Hepatocyte (in vitro differentiated cells): ENCODE data around the gene ISL2. TPM values are rescaled to one million over a fixed set of nuclear protein-coding genes. Genes with fewer than 3 reads are reported as not detected.

ENCODE experiments used
- DNase-seq: peaks from one replicate; pipeline ENCODE4 v3.0.0-alpha.2; 2016; ENCODE audit warnings: low spot score
- H2AFZ ChIP-seq: fragments of 200-600 bp; sonication (generic); 2 replicates; pipeline ENCODE4 v1.6.0; 2016; ENCODE audit warnings: antibody characterized with exemption, mild to moderate bottlenecking
- H3K27ac ChIP-seq: fragments of 200-600 bp; sonication (generic); 2 replicates; pipeline ENCODE4 v1.5.1; 2016; ENCODE audit warnings: mild to moderate bottlenecking
- H3K27me3 ChIP-seq: fragments of 200-600 bp; sonication (generic); 2 replicates; pipeline ENCODE4 v1.6.1; 2016
- H3K36me3 ChIP-seq: fragments of 200-600 bp; sonication (generic); replicated peaks from 2 replicates; pipeline ENCODE4 v1.5.1; 2016; ENCODE audit warnings: low read depth; ENCODE audit not compliant: insufficient read depth
- H3K4me1 ChIP-seq: fragments of 200-600 bp; sonication (generic); 2 replicates; pipeline ENCODE4 v1.5.1; 2016; ENCODE audit warnings: mild to moderate bottlenecking, moderate library complexity; ENCODE audit not compliant: insufficient read depth
- H3K4me2 ChIP-seq: fragments of 200-600 bp; sonication (generic); 2 replicates; pipeline ENCODE4 v1.6.0; 2016
- H3K4me3 ChIP-seq: fragments of 200-600 bp; sonication (generic); 2 replicates; pipeline ENCODE4 v1.5.1; 2016; ENCODE audit warnings: mild to moderate bottlenecking
- H3K79me2 ChIP-seq: fragments of 200-600 bp; sonication (generic); 2 replicates; pipeline ENCODE4 v1.6.0; 2017; ENCODE audit warnings: mild to moderate bottlenecking
- H3K9me2 ChIP-seq: fragments of 200-600 bp; sonication (generic); replicated peaks from 2 replicates; pipeline ENCODE4 v1.6.0; 2017; ENCODE audit warnings: mild to moderate bottlenecking; ENCODE audit not compliant: insufficient read depth
- H3K9me3 ChIP-seq: fragments of 200-600 bp; sonication (generic); 2 replicates; pipeline ENCODE4 v1.5.1; 2016; ENCODE audit warnings: low read depth, mild to moderate bottlenecking
- H4K20me1 ChIP-seq: fragments of 200-600 bp; sonication (generic); 2 replicates; pipeline ENCODE4 v1.6.0; 2016; ENCODE audit warnings: mild to moderate bottlenecking; ENCODE audit not compliant: insufficient read depth, poor library complexity, severe bottlenecking
- CTCF ChIP-seq: fragments of 200-600 bp; sonication (generic); IDR thresholded peaks from 2 replicates; pipeline ENCODE4 v1.5.1; 2016; ENCODE audit warnings: antibody characterized with exemption, mild to moderate bottlenecking; ENCODE audit not compliant: poor library complexity
- EZH2 ChIP-seq: fragments of 200-600 bp; sonication (generic); IDR thresholded peaks from 2 replicates; pipeline ENCODE4 v1.6.1; 2016; ENCODE audit warnings: antibody characterized with exemption, mild to moderate bottlenecking, borderline replicate concordance
- EZH2phosphoT487 ChIP-seq: fragments of 200-600 bp; sonication (generic); IDR thresholded peaks from one replicate; pipeline ENCODE4 v1.6.1; 2018; ENCODE audit warnings: antibody characterized with exemption, mild to moderate bottlenecking, low read depth, moderate library complexity; ENCODE audit not compliant: unreplicated experiment, severe bottlenecking
- WGBS: methylation state at CpG from one replicate; pipeline ENCODE4 v1.1.6; 2016; ENCODE audit warnings: low lambda C conversion rate; ENCODE audit errors: missing lambda C conversion rate; 5-methylcytosine and 5-hydroxymethylcytosine counted together
- polyA plus RNA-seq: library from polyadenylated mRNA; unstranded; fragments of >200 nt; fragmentation: Nextera tagmentation; extraction: Ambion mirVana; gene quantifications from 2 replicates; pipeline ENCODE4 v1.2.1, GENCODE V29; 2016
- total RNA-seq: library from RNA; depleted of rRNA; stranded (reverse); fragments of >200 nt; gene quantifications from 2 replicates; pipeline ENCODE4 v1.2.3, GENCODE V29; 2014

ISL2 gene
- total and polyA plus RNA-seq, 2 experiments from 2014 or later: 3.9 to 4.7 TPM

DNA sequence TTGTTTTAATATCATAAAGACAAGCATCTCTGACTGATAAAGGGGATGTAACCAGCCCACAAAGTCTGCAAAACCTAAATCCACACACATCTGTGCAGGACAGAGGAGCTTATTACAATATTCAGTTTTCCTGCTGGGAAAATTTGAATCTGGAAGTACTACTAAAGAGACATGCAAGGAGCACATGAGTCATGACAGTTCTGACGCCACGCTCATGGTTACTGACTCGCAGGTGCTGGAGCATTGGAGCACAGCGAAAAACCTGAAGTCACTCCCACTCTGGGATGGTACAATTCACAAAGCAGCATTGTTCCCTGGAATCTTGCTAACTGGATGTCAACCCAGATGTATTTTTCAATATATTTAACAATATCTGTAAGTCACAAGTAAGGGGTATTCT, 7.6 kb upstream of the ISL2 start:
- no peaks in the 10 kb centered on the region for H3K36me3 ChIP-seq
- H3K27ac ChIP-seq: no peak overlapping the region
- H3K79me2 ChIP-seq: no peaks in the 10 kb centered on the region
- no peak overlapping the region for H2AFZ ChIP-seq
- H3K9me3 ChIP-seq: no peaks in the 10 kb centered on the region
- no peak for TF ChIP-seq EZH2
- TF ChIP-seq EZH2phosphoT487: no peak
- no peak for TF ChIP-seq CTCF
- no peaks in the 10 kb centered on the region for H4K20me1 ChIP-seq
- H3K27me3 ChIP-seq: peaks cover 11% of the 10 kb centered on the region
- WGBS: 86% methylated on average over 4 of the region's 4 CpGs
- no peak for DNase-seq
- H3K9me2 ChIP-seq: no peaks in the 10 kb centered on the region
- H3K4me2 ChIP-seq: no peak overlapping the region
- H3K4me1 ChIP-seq: no peaks in the 10 kb centered on the region
- no peak overlapping the region for H3K4me3 ChIP-seq

GRCh38 chr15:76330080-76330680, 6.4 kb upstream of the ISL2 start:
- WGBS: 75% methylated on average over 7 of the region's 7 CpGs
- Histone ChIP-seq H3K4me3 (no peak overlapping the region), H3K9me2 (no peaks in the 10 kb centered on the region), H3K27me3 (peaks cover 21% of the 10 kb centered on the region), H2AFZ (no peak overlapping the region), H3K9me3 (no peaks in the 10 kb centered on the region), H3K27ac (no peak overlapping the region), H3K4me1 (no peaks in the 10 kb centered on the region), H4K20me1 (no peaks in the 10 kb centered on the region), H3K79me2 (no peaks in the 10 kb centered on the region), H3K4me2 (no peak overlapping the region), H3K36me3 (no peaks in the 10 kb centered on the region)
- DNase-seq: no peak
- no peak for TF ChIP-seq EZH2phosphoT487
- TF ChIP-seq CTCF: peak; percentile 46

- Histone ChIP-seq H4K20me1 (no peaks in the 10 kb centered on the region), H2AFZ (no peak overlapping the region), H3K27ac (no peak overlapping the region), H3K27me3 (peaks cover 46% of the 10 kb centered on the region), H3K4me1 (peaks cover 2% of the 10 kb centered on the region), H3K9me2 (no peaks in the 10 kb centered on the region), H3K4me2 (no peak overlapping the region), H3K36me3 (no peaks in the 10 kb centered on the region), H3K9me3 (no peaks in the 10 kb centered on the region), H3K4me3 (no peak overlapping the region), H3K79me2 (peaks cover 4% of the 10 kb centered on the region)
- WGBS: 75% methylated on average over 1 of the region's 1 CpG
- TF ChIP-seq EZH2 (no peak), EZH2phosphoT487 (no peak), CTCF (no peak)
- DNase-seq: no peak
Observed at GRCh38 chr15:76332796-76333195, 3.8 kb upstream of the ISL2 start.

DNA sequence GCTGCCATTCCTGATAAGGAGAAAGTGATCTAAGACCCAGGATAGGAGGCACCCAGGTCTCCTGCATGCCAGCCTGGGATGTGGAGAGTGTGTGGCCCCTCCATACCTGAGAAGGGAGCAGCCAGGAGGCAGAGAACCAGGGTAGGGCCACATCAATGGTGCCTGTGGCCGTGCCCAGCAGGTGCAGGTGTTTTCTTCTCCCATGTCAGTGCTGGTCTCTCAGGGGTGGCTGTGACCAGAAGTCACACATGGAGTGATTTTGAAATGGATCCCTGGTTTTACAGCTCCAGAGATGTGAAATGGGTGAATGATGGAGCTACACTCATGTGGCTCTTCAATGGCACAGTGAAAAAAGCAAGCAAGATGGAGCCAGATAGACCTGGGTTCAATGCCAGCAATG, 3.3 kb upstream of the ISL2 start:
- DNase-seq: no peak
- Histone ChIP-seq H2AFZ (no peak overlapping the region), H3K36me3 (no peaks in the 10 kb centered on the region), H3K79me2 (peaks cover 5% of the 10 kb centered on the region), H3K9me2 (no peaks in the 10 kb centered on the region), H3K9me3 (no peaks in the 10 kb centered on the region), H3K4me2 (no peak overlapping the region), H3K27me3 (peaks cover 50% of the 10 kb centered on the region), H3K4me3 (no peak overlapping the region), H3K27ac (no peak overlapping the region), H3K4me1 (peaks cover 6% of the 10 kb centered on the region), H4K20me1 (no peaks in the 10 kb centered on the region)
- WGBS: 100% methylated on average over 1 of the region's 1 CpG
- TF ChIP-seq EZH2phosphoT487 (no peak), EZH2 (no peak), CTCF (no peak)
